ENCODE measurements around the gene KPNA4.
A peak's percentile ranks its signal among the peaks of the same experiment; 100 is the strongest.
"Not testable (repeated sequence)": the region's sequence is repeated elsewhere in the genome, so short reads cannot be mapped to it uniquely, and the experiment has no call there.

The KPNA4 gene

GRCh38 chr3:160490166-160490565 is 75.2 kb downstream of the KPNA4 start:
- no peak for DNase-seq (ENCODE audit: low spot score)

GRCh38 chr3:160486459-160486869 is 78.9 kb downstream of the KPNA4 start:
- DNase-seq (ENCODE audit: low spot score) = peak; percentile 20

- no peak for DNase-seq (ENCODE audit: low spot score)
These were observed 82.6 kb downstream of the KPNA4 start for GRCh38 chr3:160482796-160483195.

GRCh38 chr3:160481856-160482255 is 83.5 kb downstream of the KPNA4 start:
- no peak for DNase-seq (ENCODE audit: low spot score)

- DNase-seq (ENCODE audit: low spot score) = no peak
These were observed 84.4 kb downstream of the KPNA4 start for GRCh38 chr3:160480931-160481330.

GRCh38 chr3:160479376-160479775 is 86.0 kb downstream of the KPNA4 start:
- no peak for DNase-seq (ENCODE audit: low spot score)

- DNase-seq (ENCODE audit: low spot score) = no peak
These were observed 87.0 kb downstream of the KPNA4 start for GRCh38 chr3:160478338-160478737.

- no peak for DNase-seq (ENCODE audit: low spot score)
These were observed 87.6 kb downstream of the KPNA4 start for GRCh38 chr3:160477750-160478149.

GRCh38 chr3:160475884-160476283 is 89.5 kb downstream of the KPNA4 start:
- no peak for DNase-seq (ENCODE audit: low spot score)

GRCh38 chr3:160475153-160475552 is 90.2 kb downstream of the KPNA4 start:
- DNase-seq (ENCODE audit: low spot score) = no peak

- DNase-seq (ENCODE audit: low spot score) = no peak
These were observed 90.9 kb downstream of the KPNA4 start for GRCh38 chr3:160474416-160474838.

GRCh38 chr3:160473978-160474377 is 91.4 kb downstream of the KPNA4 start:
- no peak for DNase-seq (ENCODE audit: low spot score)

GRCh38 chr3:160473221-160473620 is 92.2 kb downstream of the KPNA4 start:
- no peak for DNase-seq (ENCODE audit: low spot score)

GRCh38 chr3:160472344-160472743 is 93.0 kb downstream of the KPNA4 start:
- DNase-seq (ENCODE audit: low spot score) = no peak

GRCh38 chr3:160471892-160472291 is 93.5 kb downstream of the KPNA4 start:
- DNase-seq (ENCODE audit: low spot score) = no peak

- no peak for DNase-seq (ENCODE audit: low spot score)
These were observed 95.2 kb downstream of the KPNA4 start for GRCh38 chr3:160470181-160470580.

- DNase-seq (ENCODE audit: low spot score) = no peak
These were observed 100.4 kb downstream of the KPNA4 start for GRCh38 chr3:160464971-160465370.

GRCh38 chr3:160464321-160464720 is 101.0 kb downstream of the KPNA4 start:
- peak; percentile 90 for DNase-seq (ENCODE audit: low spot score)

- DNase-seq (ENCODE audit: low spot score) = no peak
These were observed 105.3 kb downstream of the KPNA4 start for GRCh38 chr3:160460033-160460432.

- no peak for DNase-seq (ENCODE audit: low spot score)
These were observed 105.9 kb downstream of the KPNA4 start for GRCh38 chr3:160459450-160459970.

- DNase-seq (ENCODE audit: low spot score) = no peak
These were observed 107.2 kb downstream of the KPNA4 start for GRCh38 chr3:160458151-160458550.

- DNase-seq (ENCODE audit: low spot score) = no peak
These were observed 109.5 kb downstream of the KPNA4 start for GRCh38 chr3:160455846-160456245.

GRCh38 chr3:160454995-160455394 is 110.4 kb downstream of the KPNA4 start:
- no peak for DNase-seq (ENCODE audit: low spot score)

GRCh38 chr3:160452251-160452650 is 113.1 kb downstream of the KPNA4 start:
- DNase-seq (ENCODE audit: low spot score) = not testable (repeated sequence)

- DNase-seq (ENCODE audit: low spot score) = no peak
These were observed 113.8 kb downstream of the KPNA4 start for GRCh38 chr3:160451602-160452001.

Data from Ammon's horn (tissue), 1 donor.